ENCODE results near the gene SKI. TPM values are rescaled to one million over a fixed set of nuclear protein-coding genes. Genes with fewer than 3 reads are reported as not detected.

The SKI gene
- total and polyA plus RNA-seq, 2 of the 4 experiments (the other 2 are of a cell fraction), result 2.3 to 20.1 TPM

DNA sequence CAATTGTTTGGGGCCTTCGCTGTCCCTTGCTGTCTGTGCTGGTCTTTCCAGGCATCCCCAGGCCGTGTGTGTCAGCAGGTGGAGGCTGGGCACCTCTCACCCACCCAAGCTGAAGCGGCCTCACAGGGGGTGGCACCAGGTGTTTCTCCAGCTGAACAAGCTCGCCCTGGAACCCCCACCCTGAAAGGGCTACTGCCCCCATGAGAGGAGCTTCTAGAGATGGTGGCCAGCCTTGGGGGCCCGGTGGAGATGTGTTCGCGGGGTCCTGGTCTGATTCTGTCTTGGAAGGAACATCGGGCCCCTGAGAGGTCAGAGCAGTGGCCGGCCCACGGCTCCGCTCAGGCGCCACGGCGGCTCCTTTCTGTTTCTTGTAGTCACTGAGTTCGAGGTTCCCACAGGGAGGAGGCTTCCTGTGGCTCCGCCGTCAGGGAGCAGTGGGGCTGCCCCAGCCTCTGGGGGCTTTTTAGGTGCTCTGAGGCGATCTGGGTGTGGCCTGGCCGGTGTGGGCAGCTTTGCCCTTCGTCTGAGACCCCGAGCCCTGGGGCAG, 46.9 kb downstream of the SKI start:
- Histone ChIP-seq H2AK9ac (replicated peaks; ENCODE audit: low read depth, low read length, poor library complexity) (peak overlapping the region; percentile 56), H2AK5ac (ENCODE audit: low read depth, low read length) (peak overlapping the region; percentile 45; the same call in 1 of the 2 replicates), H3K4me3 (ENCODE audit: insufficient read depth, low read depth, low read length) (no peak overlapping the region), H2BK120ac (ENCODE audit: low read depth, low read length) (no peak overlapping the region), H4K91ac (ENCODE audit: insufficient read depth, low read depth, low read length) (no peak overlapping the region), H2BK20ac (ENCODE audit: low read depth, low read length) (no peak overlapping the region), H3K23ac (ENCODE audit: low read depth, low read length) (no peak overlapping the region), H3K27ac (ENCODE audit: insufficient read depth, low read length) (0 out of 2 replicates have a peak overlapping the region, but pooled peaks have one; percentile 4), H3K4ac (ENCODE audit: low read depth, low read length) (no peak overlapping the region), H3K27me3 (ENCODE audit: control insufficient read depth, insufficient read depth, low read length) (no peaks in the 10 kb centered on the region), H3K56ac (ENCODE audit: extremely low read depth, insufficient read depth, low read length) (no peak overlapping the region), H3K4me2 (ENCODE audit: low read depth, low read length) (no peak overlapping the region), H3K9me3 (ENCODE audit: control insufficient read depth, insufficient read depth, low read length) (no peaks in the 10 kb centered on the region), H3K14ac (replicated peaks; ENCODE audit: low read depth, low read length) (no peak overlapping the region), H3K4me1 (ENCODE audit: control insufficient read depth, insufficient read depth, low read length) (peaks cover 76% of the 10 kb centered on the region), H3K9me1 (ENCODE audit: insufficient read depth, low read length) (peaks cover 49% of the 10 kb centered on the region), H3K79me1 (ENCODE audit: low read depth in 1 of 2, low read length in 2 of 2) (peaks cover 13 to 88% of the 10 kb centered on the region in 2 experiments), H4K8ac (ENCODE audit: low read depth in 2 of 2, low read length in 2 of 2) (no peak overlapping the region), H3K36me3 (ENCODE audit: control insufficient read depth, insufficient read depth, low read length) (peaks cover 6% of the 10 kb centered on the region), H4K20me1 (ENCODE audit: insufficient read depth, low read length) (peaks cover 87% of the 10 kb centered on the region), H3K9ac (ENCODE audit: low read depth, low read length) (no peak overlapping the region), H2AFZ (replicated peaks; ENCODE audit: low read length, poor library complexity) (no peak overlapping the region), H4K5ac (ENCODE audit: low read depth, low read length) (no peak overlapping the region), H2BK15ac (ENCODE audit: low read depth, low read length) (no peak overlapping the region), H3K18ac (ENCODE audit: low read depth, low read length) (no peak overlapping the region), H2BK5ac (ENCODE audit: low read depth, low read length, poor library complexity, severe bottlenecking) (no peak overlapping the region)
- no peak for DNase-seq
- no peak for ATAC-seq (ENCODE audit: low read depth)
- intact Hi-C loops (cut with micrococcal nuclease), result loop anchor here (5.0 kb wide), 1 partner anchor 43 kb away; no protein-coding TSS in a partner anchor
- no TSS peak for BruUV-seq (replicated peaks)
- TF ChIP-seq NFE2L2 (IDR thresholded peaks at IDR 0.05; ENCODE audit: low read depth, low read length) (no peak), MAZ (IDR thresholded peaks at IDR 0.05; ENCODE audit: borderline replicate concordance, low read depth, low read length) (no peak), RFX5 (IDR thresholded peaks at IDR 0.05; ENCODE audit: low read depth, low read length) (no peak), FOS (IDR thresholded peaks at IDR 0.05; ENCODE audit: low read depth, low read length) (no peak), MAFK (IDR thresholded peaks at IDR 0.05; ENCODE audit: low read depth, low read length) (no peak), CHD1 (IDR thresholded peaks at IDR 0.05; ENCODE audit: low read depth, low read length) (no peak), RCOR1 (IDR thresholded peaks at IDR 0.05; ENCODE audit: insufficient replicate concordance, low read length) (no peak), MXI1 (IDR thresholded peaks at IDR 0.05; ENCODE audit: borderline replicate concordance, low read depth, low read length) (no peak), SMC3 (IDR thresholded peaks at IDR 0.05; ENCODE audit: low read depth, low read length) (no peak), BHLHE40 (IDR thresholded peaks at IDR 0.05; ENCODE audit: low read depth, low read length) (no peak), RAD21 (IDR thresholded peaks at IDR 0.05; ENCODE audit: low read length) (no peak), POLR2A (IDR thresholded peaks at IDR 0.05; ENCODE audit: low read depth, low read length) (no peak), CEBPB (IDR thresholded peaks at IDR 0.05; ENCODE audit: low read depth, low read length) (no peak)
- TF ChIP-seq, protein P1, sequence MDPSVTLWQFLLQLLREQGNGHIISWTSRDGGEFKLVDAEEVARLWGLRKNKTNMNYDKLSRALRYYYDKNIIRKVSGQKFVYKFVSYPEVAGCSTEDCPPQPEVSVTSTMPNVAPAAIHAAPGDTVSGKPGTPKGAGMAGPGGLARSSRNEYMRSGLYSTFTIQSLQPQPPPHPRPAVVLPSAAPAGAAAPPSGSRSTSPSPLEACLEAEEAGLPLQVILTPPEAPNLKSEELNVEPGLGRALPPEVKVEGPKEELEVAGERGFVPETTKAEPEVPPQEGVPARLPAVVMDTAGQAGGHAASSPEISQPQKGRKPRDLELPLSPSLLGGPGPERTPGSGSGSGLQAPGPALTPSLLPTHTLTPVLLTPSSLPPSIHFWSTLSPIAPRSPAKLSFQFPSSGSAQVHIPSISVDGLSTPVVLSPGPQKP (IDR thresholded peaks at IDR 0.05; ENCODE audit: borderline replicate concordance, low read depth, low read length), result no peak
- TF ChIP-seq, protein P2, sequence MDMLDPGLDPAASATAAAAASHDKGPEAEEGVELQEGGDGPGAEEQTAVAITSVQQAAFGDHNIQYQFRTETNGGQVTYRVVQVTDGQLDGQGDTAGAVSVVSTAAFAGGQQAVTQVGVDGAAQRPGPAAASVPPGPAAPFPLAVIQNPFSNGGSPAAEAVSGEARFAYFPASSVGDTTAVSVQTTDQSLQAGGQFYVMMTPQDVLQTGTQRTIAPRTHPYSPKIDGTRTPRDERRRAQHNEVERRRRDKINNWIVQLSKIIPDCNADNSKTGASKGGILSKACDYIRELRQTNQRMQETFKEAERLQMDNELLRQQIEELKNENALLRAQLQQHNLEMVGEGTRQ (IDR thresholded peaks at IDR 0.05; ENCODE audit: low read depth, low read length), result no peak
- TF ChIP-seq, protein P3, sequence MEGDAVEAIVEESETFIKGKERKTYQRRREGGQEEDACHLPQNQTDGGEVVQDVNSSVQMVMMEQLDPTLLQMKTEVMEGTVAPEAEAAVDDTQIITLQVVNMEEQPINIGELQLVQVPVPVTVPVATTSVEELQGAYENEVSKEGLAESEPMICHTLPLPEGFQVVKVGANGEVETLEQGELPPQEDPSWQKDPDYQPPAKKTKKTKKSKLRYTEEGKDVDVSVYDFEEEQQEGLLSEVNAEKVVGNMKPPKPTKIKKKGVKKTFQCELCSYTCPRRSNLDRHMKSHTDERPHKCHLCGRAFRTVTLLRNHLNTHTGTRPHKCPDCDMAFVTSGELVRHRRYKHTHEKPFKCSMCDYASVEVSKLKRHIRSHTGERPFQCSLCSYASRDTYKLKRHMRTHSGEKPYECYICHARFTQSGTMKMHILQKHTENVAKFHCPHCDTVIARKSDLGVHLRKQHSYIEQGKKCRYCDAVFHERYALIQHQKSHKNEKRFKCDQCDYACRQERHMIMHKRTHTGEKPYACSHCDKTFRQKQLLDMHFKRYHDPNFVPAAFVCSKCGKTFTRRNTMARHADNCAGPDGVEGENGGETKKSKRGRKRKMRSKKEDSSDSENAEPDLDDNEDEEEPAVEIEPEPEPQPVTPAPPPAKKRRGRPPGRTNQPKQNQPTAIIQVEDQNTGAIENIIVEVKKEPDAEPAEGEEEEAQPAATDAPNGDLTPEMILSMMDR (conservative IDR thresholded peaks at IDR 0.05; ENCODE audit: low read depth, low read length), result no peak
- WGBS, 2 experiments (ENCODE audit: extremely low coverage in 2 of 2, insufficient read length in 1 of 2), result 76% methylated on average over 12 of the region's 21 CpGs; no CpG with 5 or more reads in 1 of the 2 experiments
- CTCF ChIA-PET, result no interaction called here
- POLR2A ChIA-PET (ENCODE audit: unreplicated experiment), result no interaction called here
- dilution Hi-C loops (cut with HindIII; ENCODE audit: low sequenced_read_pairs, unreplicated experiment), result no loop called here
- in situ Hi-C loops (cut with MboI; ENCODE audit: low sequenced_read_pairs), result no loop called here
